Effector memory CD8-positive, alpha-beta T cell (primary cell): ENCODE data around the gene COL9A3.

Source experiments
- ATAC-seq: fragments of 150-1000 bp; cut with Tn5 transposase; replicated peaks from 2 replicates; pipeline ENCODE4 v1.10.0; 2021; ENCODE audit warnings: mild to moderate bottlenecking, moderate library complexity
- DNase-seq, 3 experiments: peaks; one replicate each; pipeline ENCODE4 v3.0.0; 2021
- H3K27ac Mint-ChIP-seq, 2 donors: one replicate each; pipeline ENCODE4 v1.8.0; 2022; ENCODE audit warnings: mild to moderate bottlenecking in 2 of 2, mixed read lengths in 2 of 2, moderate library complexity in 2 of 2
- H3K27me3 Mint-ChIP-seq, 2 donors: one replicate each; pipeline ENCODE4 v1.8.0; 2022; ENCODE audit warnings: mixed read lengths in 2 of 2
- H3K36me3 Mint-ChIP-seq: one replicate; pipeline ENCODE4 v1.8.0; 2022; ENCODE audit warnings: mild to moderate bottlenecking, moderate library complexity, mixed read lengths; ENCODE audit not compliant: insufficient read depth
- H3K4me1 Mint-ChIP-seq, 2 donors: one replicate each; pipeline ENCODE4 v1.8.0; 2022; ENCODE audit warnings: low read depth in 2 of 2, mixed read lengths in 2 of 2
- H3K4me3 Mint-ChIP-seq, 2 donors: one replicate each; pipeline ENCODE4 v1.8.0; 2022; ENCODE audit warnings: mild to moderate bottlenecking in 2 of 2, mixed read lengths in 2 of 2, moderate library complexity in 2 of 2
- H3K9me3 Mint-ChIP-seq, 2 donors: one replicate each; pipeline ENCODE4 v1.8.0; 2022; ENCODE audit warnings: mixed read lengths in 2 of 2
- total RNA-seq, 9 experiments: gene quantifications; one replicate each; lab custom pipeline; 2026; lab: John Stamatoyannopoulos, UW

COL9A3 gene
- 0 to 1.1 (median 0.06) reads per million in 9 experiments for total RNA-seq

- peak within 1 kb of the TSS; percentile 18 to 39 for H3K4me3 Mint-ChIP-seq
- peaks cover 23% of the 10 kb centered on the region for H3K36me3 Mint-ChIP-seq
- no peaks in the 10 kb centered on the region for H3K9me3 Mint-ChIP-seq
- no peak within 1 kb of the TSS for H3K27ac Mint-ChIP-seq
- ATAC-seq (peak; percentile 39), DNase-seq (no peak)
- H3K27me3 Mint-ChIP-seq, result peaks cover 8 to 46% of the 10 kb centered on the region in 2 donors
- peaks cover 11 to 13% of the 10 kb centered on the region in 2 donors for H3K4me1 Mint-ChIP-seq
Observed at GRCh38 chr20:62816884-62817873, at the start of gene COL9A3. COL9A3 (plus strand) TSS chr20:62817050; CDS start chr20:62817065, 15 bp downstream.

- Mint-ChIP-seq H3K4me1 (peaks cover 5 to 17% of the 10 kb centered on the region in 2 donors), H3K27ac (peak overlapping the region in 1 of 2 donors; percentile 42), H3K27me3 (peaks cover 0 to 11% of the 10 kb centered on the region in 2 donors), H3K4me3 (no peak overlapping the region), H3K36me3 (peaks cover 3% of the 10 kb centered on the region), H3K9me3 (no peaks in the 10 kb centered on the region)
- no peak for DNase-seq
- no peak for ATAC-seq
Observed at GRCh38 chr20:62768234-62768546, 48.7 kb upstream of the COL9A3 start.

- peaks cover 0 to 11% of the 10 kb centered on the region in 2 donors for H3K27me3 Mint-ChIP-seq
- H3K9me3 Mint-ChIP-seq, result no peaks in the 10 kb centered on the region
- DNase-seq (no peak), ATAC-seq (no peak)
- peaks cover 3% of the 10 kb centered on the region for H3K36me3 Mint-ChIP-seq
- no peak overlapping the region for H3K4me3 Mint-ChIP-seq
- peak overlapping the region in 1 of 2 donors; percentile 42 for H3K27ac Mint-ChIP-seq
- H3K4me1 Mint-ChIP-seq, result peaks cover 6 to 17% of the 10 kb centered on the region in 2 donors
Observed at GRCh38 chr20:62768551-62769287, 48.1 kb upstream of the COL9A3 start.

GRCh38 chr20:62769346-62770071, 47.3 kb upstream of the COL9A3 start:
- no peaks in the 10 kb centered on the region for H3K9me3 Mint-ChIP-seq
- H3K4me1 Mint-ChIP-seq, result peaks cover 6 to 17% of the 10 kb centered on the region in 2 donors
- ATAC-seq (no peak), DNase-seq (no peak)
- H3K36me3 Mint-ChIP-seq, result peaks cover 3% of the 10 kb centered on the region
- H3K27ac Mint-ChIP-seq, result no peak overlapping the region
- no peak overlapping the region for H3K4me3 Mint-ChIP-seq
- H3K27me3 Mint-ChIP-seq, result peaks cover 0 to 11% of the 10 kb centered on the region in 2 donors

GRCh38 chr20:62770111-62770910, 46.5 kb upstream of the COL9A3 start:
- H3K27ac Mint-ChIP-seq, result no peak overlapping the region
- DNase-seq, result no peak
- H3K4me3 Mint-ChIP-seq, result no peak overlapping the region
- peaks cover 8 to 17% of the 10 kb centered on the region in 2 donors for H3K4me1 Mint-ChIP-seq
- H3K9me3 Mint-ChIP-seq, result no peaks in the 10 kb centered on the region
- H3K27me3 Mint-ChIP-seq, result peaks cover 0 to 3% of the 10 kb centered on the region in 2 donors
- no peaks in the 10 kb centered on the region for H3K36me3 Mint-ChIP-seq
- ATAC-seq, result no peak

GRCh38 chr20:62770916-62771315, 45.9 kb upstream of the COL9A3 start:
- Mint-ChIP-seq H3K36me3 (no peaks in the 10 kb centered on the region), H3K9me3 (no peaks in the 10 kb centered on the region), H3K27me3 (no peaks in the 10 kb centered on the region), H3K4me1 (peaks cover 12 to 21% of the 10 kb centered on the region in 2 donors), H3K4me3 (no peak overlapping the region), H3K27ac (no peak overlapping the region)
- DNase-seq (no peak), ATAC-seq (no peak)

- Mint-ChIP-seq H3K27me3 (no peaks in the 10 kb centered on the region), H3K9me3 (no peaks in the 10 kb centered on the region), H3K36me3 (no peaks in the 10 kb centered on the region), H3K4me3 (no peak overlapping the region), H3K27ac (peak overlapping the region in 1 of 2 donors; percentile 52), H3K4me1 (peaks cover 17 to 27% of the 10 kb centered on the region in 2 donors)
- DNase-seq (no peak), ATAC-seq (no peak)
Observed at GRCh38 chr20:62771396-62772102, 45.3 kb upstream of the COL9A3 start.

- no peaks in the 10 kb centered on the region for H3K36me3 Mint-ChIP-seq
- H3K4me3 Mint-ChIP-seq, result no peak overlapping the region
- no peaks in the 10 kb centered on the region for H3K9me3 Mint-ChIP-seq
- peak overlapping the region; percentile 23 to 75 for H3K27ac Mint-ChIP-seq
- H3K27me3 Mint-ChIP-seq, result no peaks in the 10 kb centered on the region
- DNase-seq (no peak), ATAC-seq (no peak)
- H3K4me1 Mint-ChIP-seq, result peaks cover 22 to 30% of the 10 kb centered on the region in 2 donors
Observed at GRCh38 chr20:62772103-62772611, 44.7 kb upstream of the COL9A3 start.

GRCh38 chr20:62772619-62772989, 44.2 kb upstream of the COL9A3 start:
- DNase-seq, result no peak
- H3K27ac Mint-ChIP-seq, result peak overlapping the region; percentile 23 to 75
- H3K4me3 Mint-ChIP-seq, result no peak overlapping the region
- no peaks in the 10 kb centered on the region for H3K36me3 Mint-ChIP-seq
- ATAC-seq, result no peak
- H3K27me3 Mint-ChIP-seq, result no peaks in the 10 kb centered on the region
- H3K9me3 Mint-ChIP-seq, result no peaks in the 10 kb centered on the region
- peaks cover 25 to 30% of the 10 kb centered on the region in 2 donors for H3K4me1 Mint-ChIP-seq

- ATAC-seq, result peak; percentile 46
- Mint-ChIP-seq H3K36me3 (no peaks in the 10 kb centered on the region), H3K27ac (peak overlapping the region in 1 of 2 donors; percentile 23), H3K4me3 (peak overlapping the region in 1 of 2 donors; percentile 12), H3K4me1 (peaks cover 25 to 29% of the 10 kb centered on the region in 2 donors), H3K9me3 (no peaks in the 10 kb centered on the region), H3K27me3 (no peaks in the 10 kb centered on the region)
- no peak for DNase-seq
Observed at GRCh38 chr20:62772990-62773844, 43.6 kb upstream of the COL9A3 start.
